Mesothelial cell of epicardium (in vitro differentiated cells): Measurements from ENCODE around the gene TPPP. TPM values are rescaled to one million over a fixed set of nuclear protein-coding genes. Genes with fewer than 3 reads are reported as not detected.

Source experiments
- DNase-seq, 2 experiments: peaks; one replicate each; pipeline ENCODE4 v3.0.0; 2021; ENCODE audit warnings: low spot score in 2 of 2; ENCODE audit not compliant: unreplicated experiment in 2 of 2
- H3K27ac Mint-ChIP-seq: 2 replicates; pipeline ENCODE4 v1.8.0; 2021; ENCODE audit warnings: mixed read lengths
- H3K27me3 Mint-ChIP-seq: 2 replicates; pipeline ENCODE4 v1.8.0; 2021; ENCODE audit warnings: low read depth, mixed read lengths
- H3K36me3 Mint-ChIP-seq: 2 replicates; pipeline ENCODE4 v1.8.0; 2021; ENCODE audit warnings: mixed read lengths
- H3K4me1 Mint-ChIP-seq: 2 replicates; pipeline ENCODE4 v1.8.0; 2021; ENCODE audit warnings: mixed read lengths
- H3K4me3 Mint-ChIP-seq: 2 replicates; pipeline ENCODE4 v1.8.0; 2021; ENCODE audit warnings: mild to moderate bottlenecking, moderate library complexity, mixed read lengths
- H3K9me3 Mint-ChIP-seq: 2 replicates; pipeline ENCODE4 v1.8.0; 2021; ENCODE audit warnings: mixed read lengths
- total RNA-seq: library from RNA; stranded (reverse); gene quantifications from 3 replicates; pipeline ENCODE4 v1.2.1, GENCODE V29; 2021
- TF ChIP-seq, protein P1 (sequence below): fragments of 200-600 bp; sonication (generic); IDR thresholded peaks from one replicate; pipeline ENCODE4 v1.5.0; 2021; ENCODE audit warnings: antibody characterized with exemption; ENCODE audit not compliant: unreplicated experiment

TPPP gene
- total RNA-seq, 1 donor from 2014 or later = 0.16 TPM

GRCh38 chr5:611731-612486, 81.2 kb downstream of the TPPP start, which contains the start of gene CEP72:
Gene CEP72 (plus strand): TSS chr5:612340. CDS start chr5:612362, 22 bp downstream.
- H3K27me3 Mint-ChIP-seq = peaks cover 3% of the 10 kb centered on the region
- peaks cover 21% of the 10 kb centered on the region for H3K9me3 Mint-ChIP-seq
- TF ChIP-seq, protein P1, sequence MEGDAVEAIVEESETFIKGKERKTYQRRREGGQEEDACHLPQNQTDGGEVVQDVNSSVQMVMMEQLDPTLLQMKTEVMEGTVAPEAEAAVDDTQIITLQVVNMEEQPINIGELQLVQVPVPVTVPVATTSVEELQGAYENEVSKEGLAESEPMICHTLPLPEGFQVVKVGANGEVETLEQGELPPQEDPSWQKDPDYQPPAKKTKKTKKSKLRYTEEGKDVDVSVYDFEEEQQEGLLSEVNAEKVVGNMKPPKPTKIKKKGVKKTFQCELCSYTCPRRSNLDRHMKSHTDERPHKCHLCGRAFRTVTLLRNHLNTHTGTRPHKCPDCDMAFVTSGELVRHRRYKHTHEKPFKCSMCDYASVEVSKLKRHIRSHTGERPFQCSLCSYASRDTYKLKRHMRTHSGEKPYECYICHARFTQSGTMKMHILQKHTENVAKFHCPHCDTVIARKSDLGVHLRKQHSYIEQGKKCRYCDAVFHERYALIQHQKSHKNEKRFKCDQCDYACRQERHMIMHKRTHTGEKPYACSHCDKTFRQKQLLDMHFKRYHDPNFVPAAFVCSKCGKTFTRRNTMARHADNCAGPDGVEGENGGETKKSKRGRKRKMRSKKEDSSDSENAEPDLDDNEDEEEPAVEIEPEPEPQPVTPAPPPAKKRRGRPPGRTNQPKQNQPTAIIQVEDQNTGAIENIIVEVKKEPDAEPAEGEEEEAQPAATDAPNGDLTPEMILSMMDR = no peak
- peak; percentile 92 to 95 for DNase-seq
- peaks cover 25% of the 10 kb centered on the region for H3K36me3 Mint-ChIP-seq
- H3K4me3 Mint-ChIP-seq = peak within 1 kb of the TSS; percentile 91
- H3K27ac Mint-ChIP-seq = peak within 1 kb of the TSS; percentile 89
- peaks cover 16% of the 10 kb centered on the region for H3K4me1 Mint-ChIP-seq

DNA sequence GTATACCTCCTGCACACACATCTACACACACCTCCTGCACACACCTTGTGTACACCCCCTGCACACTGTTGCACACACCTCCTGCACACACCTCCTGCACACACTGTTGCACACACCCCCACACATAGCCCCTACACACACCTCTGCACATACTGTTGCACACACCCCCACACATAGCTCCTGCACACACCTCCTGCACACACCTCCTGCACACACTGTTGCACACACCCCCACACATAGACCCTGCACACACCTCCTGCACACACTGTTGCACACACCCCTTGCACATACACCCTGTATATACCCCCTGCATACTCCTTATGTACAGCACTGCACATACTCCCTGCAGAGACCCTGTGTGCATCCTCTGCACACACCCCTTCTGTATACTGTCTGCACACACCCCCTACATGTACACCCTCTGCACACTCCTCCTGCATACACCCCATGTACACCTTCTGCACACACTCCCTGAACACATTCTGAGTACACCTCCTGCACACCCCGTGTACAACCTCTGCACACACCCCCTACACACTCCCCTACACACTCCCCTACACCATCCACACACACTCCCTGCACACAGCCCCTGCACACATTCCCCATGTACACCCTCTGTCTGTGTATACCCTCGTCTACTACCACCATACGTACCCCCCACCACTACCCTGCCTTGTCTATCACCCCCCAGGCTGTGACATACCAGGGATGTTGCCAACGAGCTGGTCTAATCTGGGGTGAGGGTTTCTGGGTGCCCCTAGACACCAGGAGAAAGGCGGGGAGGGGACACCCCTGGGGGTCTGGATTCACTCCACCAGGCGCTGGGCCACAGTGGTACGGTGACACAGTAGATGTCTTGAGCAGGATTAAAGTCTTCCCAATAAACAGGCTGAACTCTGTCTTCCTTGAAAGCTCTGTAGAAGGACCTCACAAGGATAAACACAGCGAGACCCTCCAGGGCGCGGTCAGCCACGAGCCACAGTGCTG, 82.1 kb downstream of the TPPP start:
- peaks cover 16% of the 10 kb centered on the region for H3K4me1 Mint-ChIP-seq
- H3K9me3 Mint-ChIP-seq = peaks cover 21% of the 10 kb centered on the region
- peaks cover 3% of the 10 kb centered on the region for H3K27me3 Mint-ChIP-seq
- peak in 1 of 2 experiments; percentile 34 for DNase-seq
- H3K36me3 Mint-ChIP-seq = peaks cover 19% of the 10 kb centered on the region
- TF ChIP-seq, protein P1 = no peak
- peak overlapping the region; percentile 72 for H3K4me3 Mint-ChIP-seq
- H3K27ac Mint-ChIP-seq = no peak overlapping the region

DNA sequence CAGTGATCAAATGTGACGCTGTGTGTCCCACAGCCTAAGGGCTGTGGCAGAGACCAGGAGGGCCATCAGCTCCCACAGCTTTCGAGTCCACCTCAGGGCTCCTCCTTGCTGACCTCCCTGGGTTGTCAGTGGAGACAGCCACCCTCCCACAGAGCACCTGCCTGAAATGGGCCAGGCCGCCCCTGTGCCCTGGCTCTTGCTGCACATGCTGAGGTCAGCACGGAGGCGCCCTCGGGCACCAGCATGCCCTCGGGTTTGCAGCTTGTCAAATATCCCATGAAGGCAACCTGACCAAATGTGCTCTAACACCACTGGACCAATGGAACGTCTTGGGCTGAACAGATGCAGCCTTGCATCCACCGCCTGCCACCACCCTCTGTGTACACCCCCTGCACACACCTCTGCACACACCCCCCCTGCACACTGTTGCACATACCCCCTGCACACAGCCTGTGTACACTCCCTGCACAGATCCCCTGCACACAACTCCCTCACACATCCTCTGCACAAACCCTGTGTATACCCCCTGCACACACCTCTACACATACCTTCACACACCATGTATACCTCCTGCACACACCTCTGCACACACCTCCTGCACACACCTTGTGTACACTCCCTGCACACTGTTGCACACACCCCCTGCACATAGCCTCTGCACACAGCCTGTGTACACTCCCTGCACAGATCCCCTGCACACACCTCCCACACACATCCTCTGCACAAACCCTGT, 83.0 kb downstream of the TPPP start:
- H3K27me3 Mint-ChIP-seq = peaks cover 5% of the 10 kb centered on the region
- no peak overlapping the region for H3K27ac Mint-ChIP-seq
- H3K4me3 Mint-ChIP-seq = peak overlapping the region; percentile 72
- TF ChIP-seq, protein P1 = no peak
- H3K9me3 Mint-ChIP-seq = peaks cover 14% of the 10 kb centered on the region
- peaks cover 12% of the 10 kb centered on the region for H3K36me3 Mint-ChIP-seq
- peak in 1 of 2 experiments; percentile 22 for DNase-seq
- peaks cover 16% of the 10 kb centered on the region for H3K4me1 Mint-ChIP-seq

Other genes starting within 250 kb of the TPPP start
- gene SLC9A3, start 168.9 kb downstream of the TPPP start, total RNA-seq = 1.9 to 2.4 TPM (median 2.3 TPM) in 3 replicates
- 20.1 to 21.7 TPM (median 20.3 TPM) in 3 replicates for gene CEP72, start 81.0 kb downstream of the TPPP start, total RNA-seq
- 0.69 to 0.90 TPM (median 0.74 TPM) in 3 replicates for gene ZDHHC11B, start 91.4 kb upstream of the TPPP start, total RNA-seq
- 9.7 to 13.3 TPM (median 11.4 TPM) in 3 replicates for gene ZDHHC11, start 157.6 kb upstream of the TPPP start, total RNA-seq
- 58.9 to 60.5 TPM (median 59.3 TPM) in 3 replicates for gene BRD9, start 199.4 kb upstream of the TPPP start, total RNA-seq
- gene TRIP13, start 199.5 kb upstream of the TPPP start, total RNA-seq = 9.8 to 10.5 TPM (median 9.9 TPM) in 3 replicates